Vagina (tissue), 2 donors: ENCODE results near the gene PPP4R1. TPM values are rescaled to one million over a fixed set of nuclear protein-coding genes. Genes with fewer than 3 reads are reported as not detected.
A peak's percentile ranks its signal among the peaks of the same experiment; 100 is the strongest.

ENCODE experiments used
- DNase-seq, 2 donors: peaks; one replicate each; pipeline ENCODE4 v3.0.0-alpha.2; 2017; ENCODE audit errors: extremely low spot score in 2 of 2
- H3K27ac ChIP-seq: fragments of 200-600 bp; sonication (generic); one replicate; pipeline ENCODE4 v1.5.1; 2019
- H3K27me3 ChIP-seq: fragments of 200-600 bp; sonication (generic); one replicate; pipeline ENCODE4 v1.5.1; 2019
- H3K36me3 ChIP-seq, 2 donors: fragments of 200-600 bp; sonication (generic); one replicate each; pipeline ENCODE4 v1.5.1; 2017 to 2019
- H3K4me1 ChIP-seq: fragments of 200-600 bp; sonication (generic); one replicate; pipeline ENCODE4 v1.5.1; 2019
- H3K4me3 ChIP-seq, 2 donors: fragments of 200-600 bp; sonication (generic); 1 replicate in 1 of 2; 2 replicates in 1 of 2; pipeline ENCODE4 v1.5.1; 2016 to 2019
- H3K9me3 ChIP-seq: fragments of 200-600 bp; sonication (generic); one replicate; pipeline ENCODE4 v1.5.1; 2019
- CTCF ChIP-seq, 3 experiments: fragments of 450-650 bp in 2 of 3; fragments of 200-600 bp in 1 of 3; sonication (generic) in 1 of 3; IDR thresholded peaks; one replicate each; pipeline ENCODE4 v1.5.1; 2017 to 2019; ENCODE audit warnings: antibody characterized with exemption in 3 of 3, mild to moderate bottlenecking in 2 of 3, moderate library complexity in 2 of 3
- POLR2A ChIP-seq, 2 donors: fragments of 450-650 bp; IDR thresholded peaks; one replicate each; pipeline ENCODE4 v1.6.1; 2017; ENCODE audit warnings: antibody characterized with exemption in 2 of 2, mild to moderate bottlenecking in 2 of 2, moderate library complexity in 2 of 2
- POLR2AphosphoS5 ChIP-seq, 2 donors: sonication (generic); formaldehyde crosslinking; IDR thresholded peaks; one replicate each; pipeline ENCODE4 v1.9.0; 2017; ENCODE audit warnings: antibody characterized with exemption in 2 of 2, mild to moderate bottlenecking in 2 of 2, low read depth in 1 of 2; ENCODE audit not compliant: insufficient read depth in 1 of 2
- intact Hi-C: fragments of 100-400 bp; cut with DNase I; formaldehyde crosslinking; loops from one replicate; pipeline ENCODE4 v1.15.1; 2023
- total RNA-seq: library from RNA; depleted of rRNA; stranded (reverse); fragments of >200 nt; gene quantifications from one replicate; pipeline ENCODE4 v1.2.3, GENCODE V29; 2016

The PPP4R1 gene
- total RNA-seq, 1 donor from 2014 or later: 127 TPM

DNA sequence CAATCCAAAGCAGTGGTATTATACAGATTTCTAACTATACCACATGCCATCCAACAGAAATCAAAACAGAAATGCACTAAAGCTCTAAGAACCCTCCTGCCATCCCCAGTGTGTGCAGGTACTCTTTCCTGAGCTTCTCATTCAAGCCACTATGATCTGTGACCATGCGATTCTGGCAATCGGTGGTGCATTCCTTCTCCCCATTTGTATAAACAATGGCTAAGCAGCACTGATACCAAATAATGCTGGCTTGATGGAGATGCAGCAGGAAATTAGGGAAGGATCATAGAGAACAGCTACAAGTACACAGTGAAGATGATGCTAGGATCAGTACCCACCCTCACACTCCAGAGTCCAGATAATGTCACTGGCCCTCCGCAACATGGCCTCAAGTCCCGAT lies 51.8 kb downstream of the PPP4R1 start:
- Histone ChIP-seq H3K27ac (no peak overlapping the region), H3K9me3 (no peaks in the 10 kb centered on the region), H3K36me3 (peaks cover 0 to 54% of the 10 kb centered on the region in 2 donors), H3K4me3 (no peak overlapping the region), H3K4me1 (peaks cover 12% of the 10 kb centered on the region), H3K27me3 (no peaks in the 10 kb centered on the region)
- TF ChIP-seq CTCF (IDR thresholded peaks at IDR 0.05) (no peak), POLR2A (IDR thresholded peaks at IDR 0.05) (no peak), POLR2AphosphoS5 (IDR thresholded peaks at IDR 0.05; ENCODE audit: insufficient read depth in 1 of 2, low read depth in 1 of 2) (no peak)
- intact Hi-C loops: no loop called here
- DNase-seq: no peak

- H3K27me3 ChIP-seq: no peaks in the 10 kb centered on the region
- no peak for TF ChIP-seq POLR2A (IDR thresholded peaks at IDR 0.05)
- TF ChIP-seq CTCF (IDR thresholded peaks at IDR 0.05): no peak
- TF ChIP-seq POLR2AphosphoS5 (IDR thresholded peaks at IDR 0.05; ENCODE audit: insufficient read depth in 1 of 2, low read depth in 1 of 2): no peak
- intact Hi-C loops: no loop called here
- peaks cover 0 to 62% of the 10 kb centered on the region in 2 donors for H3K36me3 ChIP-seq
- no peak overlapping the region for H3K27ac ChIP-seq
- no peaks in the 10 kb centered on the region for H3K9me3 ChIP-seq
- peaks cover 12% of the 10 kb centered on the region for H3K4me1 ChIP-seq
- no peak for DNase-seq
- no peak overlapping the region for H3K4me3 ChIP-seq
Measured at GRCh38 chr18:9561759-9562158, 52.6 kb downstream of the PPP4R1 start.

- no peak for DNase-seq
- intact Hi-C loops: no loop called here
- Histone ChIP-seq H3K4me1 (peaks cover 1% of the 10 kb centered on the region), H3K9me3 (no peaks in the 10 kb centered on the region), H3K36me3 (peaks cover 0 to 86% of the 10 kb centered on the region in 2 donors), H3K4me3 (no peak overlapping the region), H3K27me3 (no peaks in the 10 kb centered on the region), H3K27ac (no peak overlapping the region)
- no peak for TF ChIP-seq POLR2AphosphoS5 (IDR thresholded peaks at IDR 0.05; ENCODE audit: insufficient read depth in 1 of 2, low read depth in 1 of 2)
- no peak for TF ChIP-seq CTCF (IDR thresholded peaks at IDR 0.05)
- TF ChIP-seq POLR2A (IDR thresholded peaks at IDR 0.05): no peak
Measured at GRCh38 chr18:9559253-9559652, 55.1 kb downstream of the PPP4R1 start.

DNA sequence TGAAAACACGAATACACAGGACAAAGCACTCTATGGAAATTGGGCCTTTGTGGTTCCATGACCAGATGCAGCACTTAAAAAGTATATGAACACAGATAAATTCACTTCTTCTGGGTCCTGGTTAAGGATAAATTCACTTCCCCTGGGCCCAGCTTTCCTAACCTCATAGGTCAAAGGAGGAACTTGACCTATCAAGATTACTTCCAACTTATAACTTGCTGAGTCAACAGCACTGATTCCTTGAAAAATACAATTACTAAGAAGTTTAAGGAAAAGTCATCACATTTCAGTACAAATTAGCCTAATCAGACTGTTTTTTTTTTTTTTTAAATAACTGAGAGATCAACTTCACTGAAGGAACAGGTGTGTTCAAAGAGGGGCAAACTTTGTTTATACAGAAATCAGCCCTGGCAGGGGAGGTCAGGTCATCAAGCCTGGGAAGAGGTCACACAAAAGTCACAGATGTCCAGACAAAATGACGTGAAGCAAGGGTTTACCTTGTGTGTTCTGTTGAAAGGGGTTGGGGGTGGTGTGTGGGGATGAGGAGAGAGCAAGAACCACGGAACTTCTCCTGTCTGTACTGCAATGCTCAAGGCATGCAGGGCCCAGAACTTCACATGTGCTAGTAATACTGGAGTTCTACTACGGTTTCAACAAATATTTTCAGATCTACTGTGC lies 55.8 kb downstream of the PPP4R1 start:
- TF ChIP-seq POLR2A (IDR thresholded peaks at IDR 0.05): no peak
- no peak for TF ChIP-seq CTCF (IDR thresholded peaks at IDR 0.05)
- no peak for TF ChIP-seq POLR2AphosphoS5 (IDR thresholded peaks at IDR 0.05; ENCODE audit: insufficient read depth in 1 of 2, low read depth in 1 of 2)
- peaks cover 0 to 89% of the 10 kb centered on the region in 2 donors for H3K36me3 ChIP-seq

DNA sequence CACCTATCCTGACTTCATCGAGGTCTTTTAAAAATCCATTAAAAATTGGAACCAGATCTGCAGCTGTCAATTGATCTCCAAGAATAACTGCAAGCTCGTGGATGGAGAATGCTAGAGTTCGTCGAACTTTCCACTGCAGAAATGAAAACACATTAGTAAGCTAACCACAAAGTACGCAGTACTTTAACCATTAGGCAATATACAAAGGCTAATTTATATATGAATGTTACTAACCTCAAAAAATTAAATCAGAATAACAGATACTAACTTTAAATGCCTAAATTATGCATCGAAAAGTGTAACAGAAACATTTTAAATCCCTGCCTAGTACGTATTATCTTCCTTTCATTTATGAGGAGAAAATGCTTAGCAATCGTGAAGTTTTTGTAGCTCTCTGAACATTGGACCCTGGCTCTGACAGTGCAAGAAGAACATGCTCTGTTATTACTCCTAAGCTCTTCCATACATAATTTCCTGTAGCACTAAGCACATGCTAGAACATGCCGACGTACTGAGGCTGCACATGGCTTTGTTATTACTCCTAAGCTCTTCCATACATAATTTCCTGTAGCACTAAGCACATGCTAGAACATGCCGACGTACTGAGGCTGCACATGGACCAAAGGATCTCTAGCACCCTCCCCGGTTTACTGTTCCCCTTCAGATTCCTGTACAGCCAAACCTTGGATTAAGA lies 57.0 kb downstream of the PPP4R1 start:
- Histone ChIP-seq H3K9me3 (no peaks in the 10 kb centered on the region), H3K27me3 (no peaks in the 10 kb centered on the region), H3K27ac (no peak overlapping the region), H3K4me1 (no peaks in the 10 kb centered on the region), H3K36me3 (peaks cover 0 to 89% of the 10 kb centered on the region in 2 donors), H3K4me3 (no peak overlapping the region)
- no peak for DNase-seq
- intact Hi-C loops: no loop called here
- TF ChIP-seq POLR2A (IDR thresholded peaks at IDR 0.05) (no peak), POLR2AphosphoS5 (IDR thresholded peaks at IDR 0.05; ENCODE audit: insufficient read depth in 1 of 2, low read depth in 1 of 2) (peak in 1 of 2 donors; percentile 18)

More for the DNA sequence above, 55.8 kb downstream of the PPP4R1 start:
- intact Hi-C loops: no loop called here
- Histone ChIP-seq H3K4me1 (no peaks in the 10 kb centered on the region), H3K9me3 (no peaks in the 10 kb centered on the region), H3K27ac (no peak overlapping the region), H3K4me3 (no peak overlapping the region), H3K27me3 (no peaks in the 10 kb centered on the region)
- no peak for DNase-seq
